ENCODE data around the gene UROC1. TPM values are rescaled to one million over a fixed set of nuclear protein-coding genes. Genes with fewer than 3 reads are reported as not detected.

The UROC1 gene
- total and polyA plus RNA-seq, 2 of the 13 experiments (the other 11 are each of a cell fraction or from before 2014, with no cell fraction given): 0.71 to 1.3 TPM

- intact Hi-C loops (cut with micrococcal nuclease; ENCODE audit: unreplicated experiment): no loop called here
- in situ Hi-C loops (cut with HindIII; ENCODE audit: extremely low pct_ligation_motif_present, low pct_unique_long_range_greater_than_20kb): no loop called here
- H4K20me1 ChIP-seq (ENCODE audit: insufficient read depth, low read length): no peaks in the 10 kb centered on the region; the same call in 1 of the 2 replicates
- peaks cover 27% of the 10 kb centered on the region for H3K4me1 ChIP-seq (ENCODE audit: insufficient read depth, low read length)
- no TSS peak for BruUV-seq (replicated peaks)
- ATAC-seq (no peak), FAIRE-seq (no peak), DNase-seq (ENCODE audit: low spot score) (no peak)
- TF ChIP-seq ZNF232 (CRISPR knock-in tag; IDR thresholded peaks at IDR 0.05; ENCODE audit: borderline replicate concordance): no peak
- TF ChIP-seq MAX (IDR thresholded peaks at IDR 0.05): no peak
- no peak for TF ChIP-seq ZNF234 (CRISPR knock-in tag; conservative IDR thresholded peaks at IDR 0.05)
- TF ChIP-seq MLX (CRISPR knock-in tag; IDR thresholded peaks at IDR 0.05): no peak
- H3K27me3 ChIP-seq (ENCODE audit: control insufficient read depth in 1 of 2, insufficient read depth in 2 of 2, low read length in 2 of 2): no peaks in the 10 kb centered on the region
- H2AFZ ChIP-seq (ENCODE audit: low read length): no peak overlapping the region
- H3K79me2 ChIP-seq (ENCODE audit: insufficient read depth, low read length): peaks cover 6% of the 10 kb centered on the region
- H3K9me3 ChIP-seq (ENCODE audit: low read length): no peaks in the 10 kb centered on the region
- ChIA-PET CTCF (ENCODE audit: low intra/inter-chr PET ratio, low total read pairs) (no interaction called here), POLR2A (no interaction called here)
- no peak overlapping the region for H3K9ac ChIP-seq (ENCODE audit: insufficient read depth, low read depth, low read length)
- H3K27ac ChIP-seq (ENCODE audit: extremely low read length, insufficient read depth, low read length): no peak overlapping the region
- no peak overlapping the region for H3K4me2 ChIP-seq (ENCODE audit: low read depth, low read length)
- H3K36me3 ChIP-seq (replicated peaks in 1 of 2; ENCODE audit: control insufficient read depth in 1 of 2, insufficient read depth in 2 of 2, low read length in 2 of 2): peaks cover 3 to 10% of the 10 kb centered on the region in 2 experiments; a peak in 4 of 5 replicates
- H3K4me3 ChIP-seq (replicated peaks in 1 of 3; ENCODE audit: insufficient read depth in 1 of 3, low read depth in 2 of 3, low read length in 3 of 3): no peak overlapping the region
Observed at GRCh38 chr3:126533506-126533905, 15.9 kb upstream of the UROC1 start.

- Histone ChIP-seq H3K9ac (ENCODE audit: insufficient read depth, low read depth, low read length) (no peak overlapping the region), H2AFZ (ENCODE audit: low read length) (no peak overlapping the region), H3K79me2 (ENCODE audit: insufficient read depth, low read length) (peaks cover 6% of the 10 kb centered on the region), H3K4me1 (ENCODE audit: insufficient read depth, low read length) (peaks cover 52% of the 10 kb centered on the region), H3K4me2 (ENCODE audit: low read depth, low read length) (no peak overlapping the region), H3K9me3 (ENCODE audit: low read length) (no peaks in the 10 kb centered on the region), H3K27ac (ENCODE audit: extremely low read length, insufficient read depth, low read length) (no peak overlapping the region), H3K27me3 (ENCODE audit: control insufficient read depth in 1 of 2, insufficient read depth in 2 of 2, low read length in 2 of 2) (no peaks in the 10 kb centered on the region), H3K4me3 (replicated peaks in 1 of 3; ENCODE audit: insufficient read depth in 1 of 3, low read depth in 2 of 3, low read length in 3 of 3) (no peak overlapping the region), H4K20me1 (ENCODE audit: insufficient read depth, low read length) (no peaks in the 10 kb centered on the region; the same call in 1 of the 2 replicates), H3K36me3 (replicated peaks in 1 of 2; ENCODE audit: control insufficient read depth in 1 of 2, insufficient read depth in 2 of 2, low read length in 2 of 2) (peaks cover 0 to 1% of the 10 kb centered on the region in 2 experiments; a peak in 3 of 5 replicates)
- in situ Hi-C loops (cut with HindIII; ENCODE audit: extremely low pct_ligation_motif_present, low pct_unique_long_range_greater_than_20kb) (no loop called here), intact Hi-C loops (cut with micrococcal nuclease; ENCODE audit: unreplicated experiment) (no loop called here)
- FAIRE-seq: no peak
- 100% methylated on average over 1 of the region's 6 CpGs for WGBS (ENCODE audit: low lambda C conversion rate)
- ChIA-PET POLR2A (interaction anchor here (4.7 kb wide), 1 partner anchor 13 kb away, joined by 53 read pairs; the partner anchor contains the start of gene UROC1), CTCF (ENCODE audit: low intra/inter-chr PET ratio, low total read pairs) (no interaction called here)
- no peak for ATAC-seq
- DNase-seq (ENCODE audit: low spot score): no peak
- no TSS peak for BruUV-seq (replicated peaks)
- TF ChIP-seq AGO2 (optimal IDR thresholded peaks at IDR 0.05; ENCODE audit: low read depth, low read length) (peak; percentile 4), DNMT1 (CRISPR knock-in tag; IDR thresholded peaks at IDR 0.05) (no peak), NRL (CRISPR knock-in tag; IDR thresholded peaks at IDR 0.05; ENCODE audit: borderline replicate concordance) (no peak), FOXP1 (IDR thresholded peaks at IDR 0.05) (no peak), FOXP1 (CRISPR knock-in tag; IDR thresholded peaks at IDR 0.05) (no peak), HNF4G (IDR thresholded peaks at IDR 0.05; ENCODE audit: borderline replicate concordance, low read depth, low read length) (no peak), HNF4G (CRISPR knock-in tag; IDR thresholded peaks at IDR 0.05; ENCODE audit: borderline replicate concordance, low read depth) (no peak), KDM5B (CRISPR knock-in tag; IDR thresholded peaks at IDR 0.05; ENCODE audit: borderline replicate concordance) (no peak), KLF16 (CRISPR knock-in tag; IDR thresholded peaks at IDR 0.05) (no peak)
Observed at GRCh38 chr3:126531051-126531330, 13.4 kb upstream of the UROC1 start.
